CD4-positive, alpha-beta T cell (primary cell): ENCODE measurements around the gene NUDT12. TPM values are rescaled to one million over a fixed set of nuclear protein-coding genes. Genes with fewer than 3 reads are reported as not detected.

Source experiments
- ATAC-seq: fragments of 200-7000 bp; cut with Tn5 transposase; one replicate; pipeline ENCODE4 v1.10.0; 2022; ENCODE audit warnings: mild to moderate bottlenecking; ENCODE audit not compliant: poor library complexity
- CTCF ChIA-PET: fragments of 350-600 bp; sonication (Branson Sonifier 250); formaldehyde crosslinking; loops from one replicate; lab custom pipeline; 2021; ENCODE audit warnings: antibody characterized with exemption, inconsistent platforms; lab: Charles Lee
- POLR2A ChIA-PET: fragments of 350-600 bp; sonication (Branson Sonifier 250); formaldehyde crosslinking; loops from one replicate; lab custom pipeline; 2021; ENCODE audit warnings: antibody characterized with exemption, inconsistent platforms; lab: Charles Lee
- DNase-seq, 14 experiments: peaks; one replicate each; pipeline ENCODE4 v3.0.0-alpha.2; 2013 to 2020; ENCODE audit warnings: mixed read lengths in 2 of 14
- H3K27ac ChIP-seq, 2 donors: one replicate each; pipeline versions ENCODE4 v1.5.1 to v1.7.0; 2013; ENCODE audit warnings: low read length in 2 of 2, low read depth in 1 of 2, mild to moderate bottlenecking in 1 of 2
- H3K27me3 ChIP-seq, 2 experiments: 1 replicate in 1 of 2; 2 replicates in 1 of 2; pipeline versions ENCODE4 v1.6.1 to v1.7.0; 2013; ENCODE audit warnings: low read length in 2 of 2, control low read depth in 1 of 2, mild to moderate bottlenecking in 1 of 2, moderate library complexity in 1 of 2; ENCODE audit not compliant: insufficient read depth in 2 of 2, control insufficient read depth in 1 of 2
- H3K36me3 ChIP-seq: one replicate; pipeline ENCODE4 v1.6.1; 2013; ENCODE audit warnings: low read length, control low read depth; ENCODE audit not compliant: insufficient read depth
- H3K4me1 ChIP-seq: one replicate; pipeline ENCODE4 v1.6.1; 2013; ENCODE audit warnings: low read length, control low read depth; ENCODE audit not compliant: insufficient read depth
- H3K4me3 ChIP-seq: one replicate; pipeline ENCODE4 v1.5.1; 2013; ENCODE audit warnings: mild to moderate bottlenecking, low read length, moderate library complexity
- H3K9me3 ChIP-seq, 2 experiments: 1 replicate in 1 of 2; 2 replicates in 1 of 2; pipeline versions ENCODE4 v1.6.1 to v1.7.0; 2013; ENCODE audit warnings: low read length in 2 of 2, mild to moderate bottlenecking in 2 of 2, control low read depth in 1 of 2, moderate library complexity in 1 of 2; ENCODE audit not compliant: control insufficient read depth in 1 of 2, insufficient read depth in 1 of 2
- H3K27ac Mint-ChIP-seq: one replicate; pipeline ENCODE4 v1.8.0; 2020; ENCODE audit warnings: mixed read lengths
- H3K27me3 Mint-ChIP-seq: one replicate; pipeline ENCODE4 v1.8.0; 2021; ENCODE audit warnings: mixed read lengths
- H3K36me3 Mint-ChIP-seq: one replicate; pipeline ENCODE4 v1.8.0; 2021; ENCODE audit warnings: low read depth, mixed read lengths
- H3K4me1 Mint-ChIP-seq: one replicate; pipeline ENCODE4 v1.8.0; 2021; ENCODE audit warnings: low read depth, mixed read lengths
- H3K4me3 Mint-ChIP-seq: one replicate; pipeline ENCODE4 v1.8.0; 2020; ENCODE audit warnings: mild to moderate bottlenecking, mixed read lengths
- H3K9me3 Mint-ChIP-seq: one replicate; pipeline ENCODE4 v1.8.0; 2020; ENCODE audit warnings: mixed read lengths
- CTCF ChIP-seq: fragments of 200-600 bp; IDR thresholded peaks from one replicate; pipeline ENCODE4 v1.8.0; 2022; ENCODE audit warnings: antibody characterized with exemption, mild to moderate bottlenecking
- intact Hi-C, 2 experiments: fragments of 100-400 bp; cut with DNase I in 1 of 2; cut with micrococcal nuclease in 1 of 2; formaldehyde crosslinking; loops; one replicate each; pipeline versions ENCODE4 v1.15.1 to v1.9.0; 2023 to 2025; cut with DNase I, micrococcal nuclease
- total RNA-seq, 174 experiments: library from RNA in 2 of 174; stranded (reverse) in 2 of 174; gene quantifications; one replicate each; pipeline ENCODE4 v1.2.3 and lab custom pipeline; 2021 to 2026

The NUDT12 gene
- total RNA-seq, 2 experiments from 2014 or later, result 1.0 to 1.4 TPM

GRCh38 chr5:103560826-103561225, 1.8 kb downstream of the NUDT12 start:
- H3K4me3 ChIP-seq, result no peak overlapping the region
- Mint-ChIP-seq H3K4me3 (no peak overlapping the region), H3K36me3 (peaks cover 4% of the 10 kb centered on the region), H3K9me3 (no peaks in the 10 kb centered on the region), H3K4me1 (peaks cover 26% of the 10 kb centered on the region), H3K27me3 (no peaks in the 10 kb centered on the region), H3K27ac (peak overlapping the region; percentile 22)
- intact Hi-C loops, result loop anchor here in 1 of 2 experiments (10.0 kb wide), 1 partner anchor 306 kb away; the partner anchor contains the start of gene MACIR
- no peaks in the 10 kb centered on the region for H3K36me3 ChIP-seq
- no peaks in the 10 kb centered on the region for H3K27me3 ChIP-seq
- DNase-seq, result no peak
- H3K27ac ChIP-seq, result no peak overlapping the region
- H3K9me3 ChIP-seq, result no peaks in the 10 kb centered on the region
- peaks cover 3% of the 10 kb centered on the region for H3K4me1 ChIP-seq
- no peak for TF ChIP-seq CTCF
- CTCF ChIA-PET, result no interaction called here
- no peak for ATAC-seq
- POLR2A ChIA-PET, result no interaction called here

GRCh38 chr5:103546858-103547257, 15.7 kb downstream of the NUDT12 start:
- no peaks in the 10 kb centered on the region for H3K9me3 ChIP-seq
- no peak overlapping the region for H3K27ac Mint-ChIP-seq
- no peaks in the 10 kb centered on the region for H3K36me3 ChIP-seq
- no peak overlapping the region for H3K4me3 ChIP-seq
- ChIA-PET POLR2A (no interaction called here), CTCF (no interaction called here)
- peaks cover 13% of the 10 kb centered on the region for H3K36me3 Mint-ChIP-seq
- H3K4me1 Mint-ChIP-seq, result no peaks in the 10 kb centered on the region
- intact Hi-C loops, result no loop called here
- DNase-seq (no peak), ATAC-seq (no peak)
- H3K9me3 Mint-ChIP-seq, result no peaks in the 10 kb centered on the region
- no peak overlapping the region for H3K4me3 Mint-ChIP-seq
- no peaks in the 10 kb centered on the region for H3K4me1 ChIP-seq
- TF ChIP-seq CTCF, result no peak
- no peak overlapping the region for H3K27ac ChIP-seq
- H3K27me3 Mint-ChIP-seq, result no peaks in the 10 kb centered on the region
- H3K27me3 ChIP-seq, result no peaks in the 10 kb centered on the region

- POLR2A ChIA-PET, result no interaction called here
- Histone ChIP-seq H3K4me3 (no peak overlapping the region), H3K36me3 (no peaks in the 10 kb centered on the region), H3K27me3 (no peaks in the 10 kb centered on the region), H3K4me1 (no peaks in the 10 kb centered on the region), H3K27ac (no peak overlapping the region), H3K9me3 (no peaks in the 10 kb centered on the region)
- H3K27ac Mint-ChIP-seq, result no peak overlapping the region
- H3K9me3 Mint-ChIP-seq, result no peaks in the 10 kb centered on the region
- intact Hi-C loops, result no loop called here
- TF ChIP-seq CTCF, result no peak
- DNase-seq (no peak), ATAC-seq (no peak)
- no peak overlapping the region for H3K4me3 Mint-ChIP-seq
- CTCF ChIA-PET, result no interaction called here
- no peaks in the 10 kb centered on the region for H3K4me1 Mint-ChIP-seq
- no peaks in the 10 kb centered on the region for H3K27me3 Mint-ChIP-seq
- H3K36me3 Mint-ChIP-seq, result no peaks in the 10 kb centered on the region
Measured at GRCh38 chr5:103542441-103542840, 20.1 kb downstream of the NUDT12 start.
